Ovary (tissue), 3 donors: Measurements from ENCODE around the gene CPA4.

Experiments
- EP300 ChIP-seq: sonication (generic); formaldehyde crosslinking; IDR thresholded peaks from one replicate; pipeline ENCODE4 v1.6.1; 2017; ENCODE audit warnings: antibody characterized with exemption
- POLR2A ChIP-seq: fragments of 450-650 bp; IDR thresholded peaks from one replicate; pipeline ENCODE4 v1.6.1; 2017; ENCODE audit warnings: antibody characterized with exemption, mild to moderate bottlenecking, moderate library complexity
- TF ChIP-seq, protein P1 (sequence below), 3 donors: fragments of 450-650 bp in 2 of 3; fragments of 200-600 bp in 1 of 3; IDR thresholded peaks; one replicate each; pipeline versions ENCODE4 v1.5.1 to v1.8.0; 2016 to 2022; ENCODE audit warnings: antibody characterized with exemption in 3 of 3, mild to moderate bottlenecking in 1 of 3
- donor health status: DM: no; HTN: no; CAD: no.

DNA sequence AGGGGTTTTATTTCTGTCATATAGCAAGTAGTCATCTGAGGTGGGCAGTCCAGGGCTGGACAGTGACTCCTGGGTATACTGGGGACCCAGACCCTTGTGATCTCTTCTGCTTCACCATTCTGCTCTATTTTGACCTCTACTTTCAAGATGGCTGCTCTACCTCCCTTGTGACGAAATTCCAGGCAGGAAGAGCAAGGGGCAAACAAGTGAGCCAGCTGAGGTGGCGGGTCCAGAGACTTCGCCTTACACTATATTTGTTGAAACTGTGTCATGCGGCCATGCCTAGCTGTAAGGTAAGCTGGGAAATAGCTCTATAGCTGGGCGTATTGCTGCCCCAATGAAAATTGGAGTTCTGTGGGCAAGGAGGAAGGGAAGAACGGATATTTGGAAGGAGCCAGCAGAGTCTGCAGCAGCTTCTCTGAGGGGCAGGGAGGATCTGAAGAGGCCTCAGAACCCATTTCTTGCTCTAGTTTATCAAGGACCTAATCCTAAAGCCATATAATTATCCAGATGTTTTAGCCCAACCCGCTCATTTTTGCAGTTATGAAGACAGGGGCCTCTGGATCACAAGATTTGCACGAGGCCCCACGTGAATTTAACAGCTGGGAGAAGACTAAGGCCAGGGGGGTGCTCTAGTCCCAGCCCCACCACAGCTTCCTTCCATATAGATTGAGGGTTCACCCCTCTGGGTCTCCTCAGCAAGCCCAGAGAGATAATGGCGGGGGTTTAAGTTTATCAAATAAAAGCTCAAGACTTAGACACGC, 79.6 kb downstream of the CPA4 start:
- TF ChIP-seq, protein P1, sequence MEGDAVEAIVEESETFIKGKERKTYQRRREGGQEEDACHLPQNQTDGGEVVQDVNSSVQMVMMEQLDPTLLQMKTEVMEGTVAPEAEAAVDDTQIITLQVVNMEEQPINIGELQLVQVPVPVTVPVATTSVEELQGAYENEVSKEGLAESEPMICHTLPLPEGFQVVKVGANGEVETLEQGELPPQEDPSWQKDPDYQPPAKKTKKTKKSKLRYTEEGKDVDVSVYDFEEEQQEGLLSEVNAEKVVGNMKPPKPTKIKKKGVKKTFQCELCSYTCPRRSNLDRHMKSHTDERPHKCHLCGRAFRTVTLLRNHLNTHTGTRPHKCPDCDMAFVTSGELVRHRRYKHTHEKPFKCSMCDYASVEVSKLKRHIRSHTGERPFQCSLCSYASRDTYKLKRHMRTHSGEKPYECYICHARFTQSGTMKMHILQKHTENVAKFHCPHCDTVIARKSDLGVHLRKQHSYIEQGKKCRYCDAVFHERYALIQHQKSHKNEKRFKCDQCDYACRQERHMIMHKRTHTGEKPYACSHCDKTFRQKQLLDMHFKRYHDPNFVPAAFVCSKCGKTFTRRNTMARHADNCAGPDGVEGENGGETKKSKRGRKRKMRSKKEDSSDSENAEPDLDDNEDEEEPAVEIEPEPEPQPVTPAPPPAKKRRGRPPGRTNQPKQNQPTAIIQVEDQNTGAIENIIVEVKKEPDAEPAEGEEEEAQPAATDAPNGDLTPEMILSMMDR (IDR thresholded peaks at IDR 0.05), result no peak
- TF ChIP-seq POLR2A, result no peak
- TF ChIP-seq EP300, result no peak
